Parathyroid adenoma (tissue), 2 donors: ENCODE results near the gene SBF1.

Source experiments
- H2AFZ ChIP-seq: fragments of 300-600 bp; sonication (generic); one replicate; pipeline ENCODE4 v1.7.0; 2017; ENCODE audit warnings: antibody characterized with exemption, mild to moderate bottlenecking
- H3K27ac ChIP-seq: fragments of 300-600 bp; sonication (generic); one replicate; pipeline ENCODE4 v1.7.0; 2017
- H3K27me3 ChIP-seq: fragments of 300-600 bp; sonication (generic); one replicate; pipeline ENCODE4 v1.7.0; 2017; ENCODE audit warnings: low read length; ENCODE audit not compliant: control insufficient read depth, insufficient read depth
- H3K36me3 ChIP-seq: fragments of 300-600 bp; sonication (generic); one replicate; pipeline ENCODE4 v1.7.0; 2017; ENCODE audit warnings: low read length; ENCODE audit not compliant: control insufficient read depth, insufficient read depth
- H3K4me1 ChIP-seq: fragments of 300-600 bp; sonication (generic); one replicate; pipeline ENCODE4 v1.7.0; 2017; ENCODE audit warnings: control low read depth
- H3K4me2 ChIP-seq: fragments of 300-600 bp; sonication (generic); one replicate; pipeline ENCODE4 v1.7.0; 2017; ENCODE audit warnings: low read length
- H3K4me3 ChIP-seq: fragments of 300-600 bp; sonication (generic); one replicate; pipeline ENCODE4 v1.7.0; 2017; ENCODE audit warnings: low read depth, low read length
- H3K79me2 ChIP-seq: fragments of 300-600 bp; sonication (generic); one replicate; pipeline ENCODE4 v1.7.0; 2017; ENCODE audit warnings: control low read depth
- H3K9ac ChIP-seq: fragments of 300-600 bp; sonication (generic); one replicate; pipeline ENCODE4 v1.7.0; 2017; ENCODE audit warnings: mild to moderate bottlenecking
- H3K9me3 ChIP-seq: fragments of 300-600 bp; sonication (generic); one replicate; pipeline ENCODE4 v1.7.0; 2017; ENCODE audit warnings: low read length; ENCODE audit not compliant: control insufficient read depth
- TF ChIP-seq, protein P1 (sequence below): fragments of 300-600 bp; sonication (generic); IDR thresholded peaks from one replicate; pipeline ENCODE4 v1.7.0; 2017; ENCODE audit warnings: antibody characterized with exemption, mild to moderate bottlenecking
- donor health status: primary hyperparathyroidism.

SBF1 gene

DNA sequence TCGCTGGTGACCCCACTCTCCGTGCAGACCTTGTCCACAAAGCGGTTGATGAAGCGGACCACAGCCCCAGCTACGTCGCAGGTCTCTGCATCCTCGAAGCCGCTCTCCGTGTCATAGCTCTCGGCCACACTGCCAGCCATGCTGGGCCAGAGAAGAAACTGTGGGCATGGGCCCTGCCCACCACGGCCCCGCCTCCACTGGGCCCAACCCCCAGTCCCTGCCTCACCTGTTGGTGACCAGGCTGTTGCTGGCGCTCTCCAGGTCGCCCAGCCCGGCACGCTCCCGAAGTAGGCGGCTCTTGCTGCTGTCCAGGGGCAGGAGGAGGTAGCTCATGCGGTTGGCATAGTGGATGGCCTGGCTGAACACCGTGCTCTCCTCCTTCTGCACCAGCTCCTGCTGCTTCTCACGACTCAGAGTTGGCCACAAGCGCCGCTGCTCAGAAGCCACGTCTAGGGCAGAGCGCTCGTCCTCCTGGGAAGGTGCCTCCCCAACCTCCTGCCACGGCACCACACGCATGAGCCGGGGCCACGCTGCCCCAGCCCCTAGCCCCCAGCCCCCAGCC lies 12.8 kb downstream of the SBF1 start:
- Histone ChIP-seq H3K4me2 (no peak overlapping the region), H3K9ac (no peak overlapping the region), H3K9me3 (no peaks in the 10 kb centered on the region), H3K36me3 (no peaks in the 10 kb centered on the region), H3K4me3 (no peak overlapping the region), H2AFZ (no peak overlapping the region), H3K4me1 (no peaks in the 10 kb centered on the region), H3K27ac (no peak overlapping the region), H3K27me3 (no peaks in the 10 kb centered on the region), H3K79me2 (no peaks in the 10 kb centered on the region)
- TF ChIP-seq, protein P1, sequence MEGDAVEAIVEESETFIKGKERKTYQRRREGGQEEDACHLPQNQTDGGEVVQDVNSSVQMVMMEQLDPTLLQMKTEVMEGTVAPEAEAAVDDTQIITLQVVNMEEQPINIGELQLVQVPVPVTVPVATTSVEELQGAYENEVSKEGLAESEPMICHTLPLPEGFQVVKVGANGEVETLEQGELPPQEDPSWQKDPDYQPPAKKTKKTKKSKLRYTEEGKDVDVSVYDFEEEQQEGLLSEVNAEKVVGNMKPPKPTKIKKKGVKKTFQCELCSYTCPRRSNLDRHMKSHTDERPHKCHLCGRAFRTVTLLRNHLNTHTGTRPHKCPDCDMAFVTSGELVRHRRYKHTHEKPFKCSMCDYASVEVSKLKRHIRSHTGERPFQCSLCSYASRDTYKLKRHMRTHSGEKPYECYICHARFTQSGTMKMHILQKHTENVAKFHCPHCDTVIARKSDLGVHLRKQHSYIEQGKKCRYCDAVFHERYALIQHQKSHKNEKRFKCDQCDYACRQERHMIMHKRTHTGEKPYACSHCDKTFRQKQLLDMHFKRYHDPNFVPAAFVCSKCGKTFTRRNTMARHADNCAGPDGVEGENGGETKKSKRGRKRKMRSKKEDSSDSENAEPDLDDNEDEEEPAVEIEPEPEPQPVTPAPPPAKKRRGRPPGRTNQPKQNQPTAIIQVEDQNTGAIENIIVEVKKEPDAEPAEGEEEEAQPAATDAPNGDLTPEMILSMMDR = no peak

DNA sequence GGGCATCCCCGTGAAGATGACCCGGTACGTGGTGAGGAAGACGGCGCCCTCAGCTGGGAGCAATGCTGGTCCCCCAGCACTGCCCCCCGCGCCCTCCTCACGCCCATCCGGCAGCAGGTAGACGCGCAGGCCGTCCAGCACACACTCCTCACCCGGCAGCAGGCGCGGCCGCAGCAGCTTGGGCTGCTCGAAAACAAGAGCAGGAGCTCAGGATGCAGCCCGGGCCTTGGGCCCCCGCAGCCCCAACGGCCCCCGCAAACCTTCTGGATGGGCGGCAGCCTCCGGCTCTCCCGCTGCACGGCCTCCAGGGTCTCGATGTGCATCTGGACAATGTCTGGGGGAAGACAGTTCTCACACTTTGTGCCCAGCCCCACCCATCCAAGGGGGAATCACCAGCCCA lies 13.3 kb downstream of the SBF1 start:
- no peak overlapping the region for H3K27ac ChIP-seq
- H3K4me2 ChIP-seq = no peak overlapping the region
- no peak overlapping the region for H3K9ac ChIP-seq
- H3K9me3 ChIP-seq = no peaks in the 10 kb centered on the region
- no peaks in the 10 kb centered on the region for H3K4me1 ChIP-seq
- TF ChIP-seq, protein P1 = no peak
- H3K36me3 ChIP-seq = no peaks in the 10 kb centered on the region
- no peaks in the 10 kb centered on the region for H3K27me3 ChIP-seq
- no peak overlapping the region for H3K4me3 ChIP-seq
- no peaks in the 10 kb centered on the region for H3K79me2 ChIP-seq
- no peak overlapping the region for H2AFZ ChIP-seq

DNA sequence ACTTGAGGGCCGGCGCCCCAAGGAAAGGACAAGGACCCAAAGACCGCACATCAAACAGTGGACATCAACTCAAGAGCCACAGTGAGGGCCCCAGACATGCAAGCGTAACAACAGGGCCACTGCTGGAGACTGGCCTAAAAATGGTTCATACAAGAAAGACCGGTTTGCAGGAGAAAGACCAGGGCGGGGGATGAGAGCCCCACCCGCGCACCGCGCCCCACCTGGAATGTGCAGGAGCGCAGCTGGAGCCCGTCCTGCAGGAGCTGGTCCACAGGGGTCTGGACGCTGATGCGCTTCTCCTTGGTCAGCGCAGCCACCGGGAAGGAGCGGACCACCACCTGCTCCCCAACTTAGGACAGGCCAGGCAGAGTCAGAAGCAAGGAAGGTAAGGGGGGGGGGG lies 13.9 kb downstream of the SBF1 start:
- Histone ChIP-seq H3K4me3 (no peak overlapping the region), H3K4me1 (no peaks in the 10 kb centered on the region), H3K4me2 (no peak overlapping the region), H3K27me3 (no peaks in the 10 kb centered on the region), H2AFZ (no peak overlapping the region), H3K27ac (no peak overlapping the region), H3K9me3 (no peaks in the 10 kb centered on the region), H3K79me2 (no peaks in the 10 kb centered on the region), H3K36me3 (no peaks in the 10 kb centered on the region), H3K9ac (no peak overlapping the region)
- TF ChIP-seq, protein P1 = no peak

- Histone ChIP-seq H2AFZ (no peak overlapping the region), H3K4me2 (no peak overlapping the region), H3K27me3 (no peaks in the 10 kb centered on the region), H3K27ac (no peak overlapping the region), H3K79me2 (no peaks in the 10 kb centered on the region), H3K4me1 (no peaks in the 10 kb centered on the region), H3K9ac (no peak overlapping the region), H3K36me3 (no peaks in the 10 kb centered on the region), H3K9me3 (no peaks in the 10 kb centered on the region), H3K4me3 (no peak overlapping the region)
- TF ChIP-seq, protein P1 = no peak
Measured at GRCh38 chr22:50459496-50460140, 15.2 kb downstream of the SBF1 start.

- no peak overlapping the region for H3K27ac ChIP-seq
- no peak overlapping the region for H3K4me3 ChIP-seq
- H3K79me2 ChIP-seq = no peaks in the 10 kb centered on the region
- H3K9me3 ChIP-seq = no peaks in the 10 kb centered on the region
- H3K9ac ChIP-seq = no peak overlapping the region
- H3K4me2 ChIP-seq = no peak overlapping the region
- no peaks in the 10 kb centered on the region for H3K4me1 ChIP-seq
- no peaks in the 10 kb centered on the region for H3K36me3 ChIP-seq
- TF ChIP-seq, protein P1 = no peak
- no peaks in the 10 kb centered on the region for H3K27me3 ChIP-seq
- H2AFZ ChIP-seq = no peak overlapping the region
Measured at GRCh38 chr22:50459016-50459415, 15.8 kb downstream of the SBF1 start.
